Retinal pigment epithelial cell (primary cell): ENCODE results near the gene ATXN7L1.
A peak's percentile ranks its signal among the peaks of the same experiment; 100 is the strongest.

Experiments
- DNase-seq: peaks from one replicate; pipeline ENCODE4 v3.0.0-alpha.2; 2010; ENCODE audit warnings: low read depth
- H3K4me3 ChIP-seq: 2 replicates; pipeline ENCODE4 v1.5.1; 2011; ENCODE audit warnings: mild to moderate bottlenecking, low read length, control low read depth, moderate library complexity
- CTCF ChIP-seq: conservative IDR thresholded peaks from 2 replicates; pipeline ENCODE4 v1.5.1; 2011; ENCODE audit warnings: low read depth, low read length, control low read depth, inconsistent platforms

Gene ATXN7L1

GRCh38 chr7:105831824-105832535, 44.4 kb downstream of the ATXN7L1 start:
- peak; percentile 75 for DNase-seq
- TF ChIP-seq CTCF, result no peak
- H3K4me3 ChIP-seq, result no peak overlapping the region

- TF ChIP-seq CTCF, result no peak
- no peak for DNase-seq
- no peak overlapping the region for H3K4me3 ChIP-seq
Measured at GRCh38 chr7:105831302-105831620, 45.1 kb downstream of the ATXN7L1 start.

GRCh38 chr7:105830405-105831301, 45.7 kb downstream of the ATXN7L1 start:
- H3K4me3 ChIP-seq, result no peak overlapping the region
- DNase-seq, result peak; percentile 76

GRCh38 chr7:105829681-105830322, 46.6 kb downstream of the ATXN7L1 start:
- DNase-seq, result no peak
- H3K4me3 ChIP-seq, result no peak overlapping the region
- no peak for TF ChIP-seq CTCF

More at GRCh38 chr7:105830405-105831301, 45.7 kb downstream of the ATXN7L1 start:
- no peak for TF ChIP-seq CTCF

GRCh38 chr7:105828141-105828540, 48.3 kb downstream of the ATXN7L1 start:
- no peak for TF ChIP-seq CTCF
- H3K4me3 ChIP-seq, result no peak overlapping the region
- DNase-seq, result no peak

- no peak for TF ChIP-seq CTCF
- DNase-seq, result no peak
- no peak overlapping the region for H3K4me3 ChIP-seq
Measured at GRCh38 chr7:105827151-105827875, 49.1 kb downstream of the ATXN7L1 start.
